Adrenal gland (tissue), 5 donors: Measurements from ENCODE around the gene CEP104.

ENCODE experiments used
- POLR2A ChIP-seq, 2 donors: fragments of 450-650 bp; IDR thresholded peaks; one replicate each; pipeline ENCODE4 v1.6.1; 2017; ENCODE audit warnings: antibody characterized with exemption in 2 of 2, mild to moderate bottlenecking in 2 of 2, moderate library complexity in 1 of 2
- TF ChIP-seq, protein P1 (sequence below), 6 experiments: fragments of 450-650 bp in 4 of 6; fragments of 200-600 bp in 2 of 6; sonication (generic) in 1 of 6; IDR thresholded peaks; 1 replicate in 5 of 6; 2 replicates in 1 of 6; pipeline versions ENCODE4 v1.5.1 to v1.8.0; 2016 to 2021; ENCODE audit warnings: antibody characterized with exemption in 6 of 6, mild to moderate bottlenecking in 2 of 6, moderate library complexity in 1 of 6
- donor health status: DM: no; HTN: no; CAD: no.

GRCh38 chr1:3767328-3767925 lies 89.6 kb downstream of the CEP104 start:
- TF ChIP-seq, protein P1, sequence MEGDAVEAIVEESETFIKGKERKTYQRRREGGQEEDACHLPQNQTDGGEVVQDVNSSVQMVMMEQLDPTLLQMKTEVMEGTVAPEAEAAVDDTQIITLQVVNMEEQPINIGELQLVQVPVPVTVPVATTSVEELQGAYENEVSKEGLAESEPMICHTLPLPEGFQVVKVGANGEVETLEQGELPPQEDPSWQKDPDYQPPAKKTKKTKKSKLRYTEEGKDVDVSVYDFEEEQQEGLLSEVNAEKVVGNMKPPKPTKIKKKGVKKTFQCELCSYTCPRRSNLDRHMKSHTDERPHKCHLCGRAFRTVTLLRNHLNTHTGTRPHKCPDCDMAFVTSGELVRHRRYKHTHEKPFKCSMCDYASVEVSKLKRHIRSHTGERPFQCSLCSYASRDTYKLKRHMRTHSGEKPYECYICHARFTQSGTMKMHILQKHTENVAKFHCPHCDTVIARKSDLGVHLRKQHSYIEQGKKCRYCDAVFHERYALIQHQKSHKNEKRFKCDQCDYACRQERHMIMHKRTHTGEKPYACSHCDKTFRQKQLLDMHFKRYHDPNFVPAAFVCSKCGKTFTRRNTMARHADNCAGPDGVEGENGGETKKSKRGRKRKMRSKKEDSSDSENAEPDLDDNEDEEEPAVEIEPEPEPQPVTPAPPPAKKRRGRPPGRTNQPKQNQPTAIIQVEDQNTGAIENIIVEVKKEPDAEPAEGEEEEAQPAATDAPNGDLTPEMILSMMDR (IDR thresholded peaks at IDR 0.05), result no peak
- no peak for TF ChIP-seq POLR2A (IDR thresholded peaks at IDR 0.05)
